Muscle layer of duodenum (tissue), 2 donors: ENCODE data around the gene ATF6.

ENCODE experiments used
- H3K27ac ChIP-seq: one replicate; pipeline ENCODE4 v1.7.0; 2013; ENCODE audit warnings: mild to moderate bottlenecking, low read length
- H3K27me3 ChIP-seq: one replicate; pipeline ENCODE4 v1.7.0; 2013; ENCODE audit warnings: low read depth, mild to moderate bottlenecking, control low read depth, low read length
- H3K36me3 ChIP-seq, 2 donors: one replicate each; pipeline ENCODE4 v1.7.0; 2013; ENCODE audit warnings: low read length in 2 of 2, control low read depth in 1 of 2, mild to moderate bottlenecking in 1 of 2; ENCODE audit not compliant: insufficient read depth in 2 of 2, control insufficient read depth in 1 of 2
- H3K4me1 ChIP-seq, 2 donors: one replicate each; pipeline ENCODE4 v1.7.0; 2013; ENCODE audit warnings: low read length in 2 of 2, mild to moderate bottlenecking in 2 of 2, control low read depth in 1 of 2, moderate library complexity in 1 of 2; ENCODE audit not compliant: insufficient read depth in 2 of 2, control insufficient read depth in 1 of 2
- H3K4me3 ChIP-seq, 2 donors: one replicate each; pipeline ENCODE4 v1.7.0; 2013; ENCODE audit warnings: low read length in 2 of 2, low read depth in 1 of 2, mild to moderate bottlenecking in 1 of 2
- H3K9me3 ChIP-seq, 2 donors: one replicate each; pipeline ENCODE4 v1.7.0; 2013; ENCODE audit warnings: low read length in 2 of 2, control low read depth in 1 of 2, mild to moderate bottlenecking in 1 of 2; ENCODE audit not compliant: control insufficient read depth in 1 of 2
- donor health status: healthy.

Gene ATF6

GRCh38 chr1:161981735-161982506 is 215.8 kb downstream of the ATF6 start:
- Histone ChIP-seq H3K4me3 (no peak overlapping the region), H3K9me3 (no peaks in the 10 kb centered on the region), H3K27me3 (no peaks in the 10 kb centered on the region), H3K27ac (no peak overlapping the region), H3K4me1 (peaks cover 0 to 14% of the 10 kb centered on the region in 2 donors), H3K36me3 (peaks cover 3 to 10% of the 10 kb centered on the region in 2 donors)

DNA sequence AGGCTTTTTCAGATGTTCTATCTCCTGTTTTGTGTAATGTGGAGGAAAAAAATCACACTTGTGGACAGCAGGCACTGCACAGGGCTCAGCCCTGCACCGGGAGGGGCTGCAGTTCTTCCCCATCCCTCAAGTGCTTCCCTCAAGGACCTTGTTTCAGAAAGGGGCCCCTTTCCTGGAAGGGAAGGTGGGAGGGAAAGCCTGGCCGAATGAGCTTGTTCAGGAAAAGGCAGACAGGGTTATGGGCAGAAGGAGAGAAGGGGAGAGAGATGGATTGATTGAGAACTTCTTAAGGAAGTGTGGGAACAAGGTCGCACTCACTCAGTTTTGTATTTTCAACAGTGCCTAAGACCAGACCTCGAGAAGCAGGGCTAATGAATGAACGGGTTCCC is 216.4 kb downstream of the ATF6 start:
- Histone ChIP-seq H3K27ac (no peak overlapping the region), H3K27me3 (no peaks in the 10 kb centered on the region), H3K36me3 (peaks cover 3 to 10% of the 10 kb centered on the region in 2 donors), H3K9me3 (peaks cover 0 to 4% of the 10 kb centered on the region in 2 donors), H3K4me1 (peaks cover 0 to 14% of the 10 kb centered on the region in 2 donors), H3K4me3 (no peak overlapping the region)

DNA sequence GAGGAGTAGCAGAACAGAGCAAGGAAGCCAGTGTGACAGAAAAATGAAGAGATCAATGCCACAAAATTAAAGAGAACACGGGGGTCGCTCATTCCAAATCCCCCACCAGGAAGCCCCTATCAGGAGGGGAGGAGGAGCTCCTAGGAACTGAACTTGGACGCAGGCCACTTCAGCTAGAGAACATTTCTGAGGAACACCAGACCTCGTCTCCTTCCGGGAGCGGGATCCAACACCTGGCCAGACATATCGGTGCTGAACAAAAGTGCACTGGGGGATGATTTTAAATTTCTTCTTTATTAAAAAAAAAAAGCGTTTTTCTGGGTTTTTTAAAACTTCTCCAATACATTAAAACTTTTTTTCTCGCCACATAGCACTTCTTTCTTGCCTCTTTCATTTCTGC is 216.8 kb downstream of the ATF6 start:
- Histone ChIP-seq H3K9me3 (peaks cover 0 to 8% of the 10 kb centered on the region in 2 donors), H3K27ac (no peak overlapping the region), H3K27me3 (no peaks in the 10 kb centered on the region)

DNA sequence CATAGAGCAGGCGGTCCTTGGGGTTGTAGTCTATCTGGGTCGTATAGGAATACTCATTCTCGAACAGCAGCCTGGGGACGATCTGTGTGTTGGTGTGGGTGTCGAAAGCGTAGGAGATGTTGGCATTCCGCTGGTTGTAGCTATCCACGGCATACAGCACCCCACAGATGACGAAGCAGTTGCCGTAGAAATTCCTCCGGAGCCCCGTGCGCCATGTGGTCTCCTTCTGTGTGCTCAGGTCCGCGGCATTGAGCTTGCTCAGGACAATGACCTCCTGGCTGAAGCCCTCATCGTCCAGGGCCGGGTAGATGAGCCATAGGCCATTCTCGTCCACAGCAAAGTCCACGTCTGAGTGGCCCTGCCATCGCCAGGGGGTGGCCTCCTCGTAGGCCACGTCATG is 217.6 kb downstream of the ATF6 start:
- no peaks in the 10 kb centered on the region for H3K27me3 ChIP-seq
- H3K9me3 ChIP-seq: peaks cover 0 to 9% of the 10 kb centered on the region in 2 donors
- no peak overlapping the region for H3K4me3 ChIP-seq
- peaks cover 3 to 10% of the 10 kb centered on the region in 2 donors for H3K36me3 ChIP-seq
- H3K27ac ChIP-seq: no peak overlapping the region
- H3K4me1 ChIP-seq: peaks cover 0 to 14% of the 10 kb centered on the region in 2 donors

More for the DNA sequence above, 216.8 kb downstream of the ATF6 start:
- Histone ChIP-seq H3K4me3 (no peak overlapping the region), H3K4me1 (peaks cover 0 to 14% of the 10 kb centered on the region in 2 donors), H3K36me3 (peaks cover 3 to 10% of the 10 kb centered on the region in 2 donors)

- Histone ChIP-seq H3K36me3 (peaks cover 3 to 10% of the 10 kb centered on the region in 2 donors), H3K4me3 (no peak overlapping the region), H3K27ac (no peak overlapping the region), H3K4me1 (peaks cover 0 to 14% of the 10 kb centered on the region in 2 donors), H3K27me3 (no peaks in the 10 kb centered on the region), H3K9me3 (peaks cover 0 to 9% of the 10 kb centered on the region in 2 donors)
These were observed 219.2 kb downstream of the ATF6 start for GRCh38 chr1:161985301-161985822.

DNA sequence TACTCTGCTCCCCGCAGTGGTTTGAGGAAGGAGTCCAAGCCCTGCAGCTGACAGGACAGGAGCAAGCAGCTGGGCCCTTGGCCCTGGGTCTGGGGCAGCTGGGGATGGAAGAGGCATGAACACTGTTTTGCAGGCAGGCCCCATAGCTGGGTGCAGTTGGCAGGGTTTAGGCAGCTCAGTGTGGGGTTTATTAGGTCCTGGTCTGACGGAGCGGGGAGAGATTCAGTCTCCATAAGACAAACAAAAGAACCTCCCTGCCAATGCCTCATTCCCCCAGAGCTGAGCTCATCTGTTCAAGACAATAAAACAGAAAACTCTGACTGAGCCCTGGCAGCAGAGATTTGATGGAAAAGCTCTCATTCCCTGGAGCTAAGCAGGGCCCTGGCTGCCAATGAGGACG is 220.2 kb downstream of the ATF6 start:
- Histone ChIP-seq H3K4me3 (no peak overlapping the region), H3K36me3 (peaks cover 3 to 10% of the 10 kb centered on the region in 2 donors), H3K27ac (no peak overlapping the region), H3K4me1 (peaks cover 0 to 14% of the 10 kb centered on the region in 2 donors), H3K9me3 (peaks cover 0 to 9% of the 10 kb centered on the region in 2 donors), H3K27me3 (no peaks in the 10 kb centered on the region)

- Histone ChIP-seq H3K4me1 (peaks cover 0 to 14% of the 10 kb centered on the region in 2 donors), H3K9me3 (peaks cover 0 to 9% of the 10 kb centered on the region in 2 donors), H3K4me3 (no peak overlapping the region), H3K27me3 (no peaks in the 10 kb centered on the region), H3K36me3 (peaks cover 3 to 15% of the 10 kb centered on the region in 2 donors), H3K27ac (no peak overlapping the region)
These were observed 221.2 kb downstream of the ATF6 start for GRCh38 chr1:161987303-161987702.

GRCh38 chr1:161987872-161988271 is 221.8 kb downstream of the ATF6 start:
- peaks cover 3 to 15% of the 10 kb centered on the region in 2 donors for H3K36me3 ChIP-seq
- peaks cover 0 to 9% of the 10 kb centered on the region in 2 donors for H3K9me3 ChIP-seq

GRCh38 chr1:161988413-161988812 is 222.3 kb downstream of the ATF6 start:
- peaks cover 0 to 16% of the 10 kb centered on the region in 2 donors for H3K4me1 ChIP-seq
- H3K9me3 ChIP-seq: peaks cover 0 to 9% of the 10 kb centered on the region in 2 donors
- no peaks in the 10 kb centered on the region for H3K27me3 ChIP-seq
- no peak overlapping the region for H3K4me3 ChIP-seq
- peaks cover 3 to 20% of the 10 kb centered on the region in 2 donors for H3K36me3 ChIP-seq
- no peak overlapping the region for H3K27ac ChIP-seq

More at GRCh38 chr1:161987872-161988271, 221.8 kb downstream of the ATF6 start:
- no peaks in the 10 kb centered on the region for H3K27me3 ChIP-seq
- no peak overlapping the region for H3K27ac ChIP-seq
- H3K4me1 ChIP-seq: peaks cover 0 to 14% of the 10 kb centered on the region in 2 donors
- H3K4me3 ChIP-seq: no peak overlapping the region

DNA sequence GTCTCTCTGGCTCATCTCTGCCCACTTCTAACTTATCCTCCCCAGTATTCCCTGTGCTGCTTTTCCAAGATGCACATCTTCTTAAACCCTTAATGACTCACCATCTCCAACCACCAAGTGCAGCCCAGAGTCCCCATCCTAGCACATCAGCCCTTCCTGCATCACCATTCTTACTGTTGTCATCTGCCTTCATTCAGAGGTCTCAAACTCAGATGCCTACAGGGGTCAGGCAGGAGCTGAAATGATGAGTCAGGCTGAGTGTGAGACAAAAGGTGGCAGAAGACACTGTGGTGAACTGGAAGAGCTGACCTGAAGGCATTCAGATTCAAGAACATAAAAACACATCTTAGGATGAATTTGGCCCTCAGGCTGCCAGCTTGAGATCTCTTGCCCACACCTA is 223.0 kb downstream of the ATF6 start:
- Histone ChIP-seq H3K27ac (no peak overlapping the region), H3K36me3 (peaks cover 3 to 17% of the 10 kb centered on the region in 2 donors), H3K4me1 (peaks cover 0 to 23% of the 10 kb centered on the region in 2 donors), H3K27me3 (no peaks in the 10 kb centered on the region), H3K9me3 (peaks cover 0 to 9% of the 10 kb centered on the region in 2 donors), H3K4me3 (no peak overlapping the region)

GRCh38 chr1:161989786-161990185 is 223.7 kb downstream of the ATF6 start:
- no peak overlapping the region for H3K4me3 ChIP-seq
- H3K27ac ChIP-seq: no peak overlapping the region
- H3K9me3 ChIP-seq: peaks cover 0 to 9% of the 10 kb centered on the region in 2 donors
- peaks cover 0 to 14% of the 10 kb centered on the region in 2 donors for H3K36me3 ChIP-seq
- peaks cover 0 to 28% of the 10 kb centered on the region in 2 donors for H3K4me1 ChIP-seq
- no peaks in the 10 kb centered on the region for H3K27me3 ChIP-seq
